DOHH2 (cell line): ENCODE results near the gene MEF2B.

Experiments used
- H3F3A ChIP-seq: fragments of 200-600 bp; sonication (generic), shearing (Covaris generic); 2 replicates; pipeline ENCODE4 v1.6.0; 2016; ENCODE audit warnings: antibody characterized with exemption, mild to moderate bottlenecking; ENCODE audit not compliant: control insufficient read depth, insufficient read depth
- H3K27ac ChIP-seq: fragments of 200-600 bp; sonication (generic); 2 replicates; pipeline ENCODE4 v1.5.1; 2014; ENCODE audit warnings: low read depth, mild to moderate bottlenecking, low read length, moderate library complexity
- H3K27me3 ChIP-seq: fragments of 200-600 bp; sonication (generic); 2 replicates; pipeline ENCODE4 v1.6.1; 2014; ENCODE audit warnings: mild to moderate bottlenecking, low read length, mixed read lengths; ENCODE audit not compliant: control insufficient read depth
- H3K36me3 ChIP-seq: fragments of 200-600 bp; sonication (generic); 2 replicates; pipeline ENCODE4 v1.6.1; 2014; ENCODE audit warnings: mild to moderate bottlenecking, low read length, moderate library complexity, mixed read lengths; ENCODE audit not compliant: control insufficient read depth
- H3K4me1 ChIP-seq: fragments of 200-600 bp; sonication (generic); 2 replicates; pipeline ENCODE4 v1.6.1; 2014; ENCODE audit warnings: mild to moderate bottlenecking, low read length, mixed read lengths; ENCODE audit not compliant: control insufficient read depth
- H3K4me2 ChIP-seq: fragments of 200-600 bp; sonication (generic); 2 replicates; pipeline ENCODE4 v1.6.0; 2014; ENCODE audit warnings: mild to moderate bottlenecking, low read length, moderate library complexity
- H3K4me3 ChIP-seq: fragments of 200-600 bp; sonication (generic); 2 replicates; pipeline ENCODE4 v1.5.1; 2014; ENCODE audit warnings: mild to moderate bottlenecking, low read length, mixed read lengths
- H3K79me2 ChIP-seq: fragments of 200-600 bp; sonication (generic); 2 replicates; pipeline ENCODE4 v1.6.1; 2014; ENCODE audit warnings: mild to moderate bottlenecking, low read length, mixed read lengths; ENCODE audit not compliant: control insufficient read depth
- H3K9me2 ChIP-seq: fragments of 200-600 bp; sonication (generic); replicated peaks from 2 replicates; pipeline ENCODE4 v1.6.1; 2014; ENCODE audit warnings: mild to moderate bottlenecking, low read length, mixed read lengths; ENCODE audit not compliant: control insufficient read depth
- H3K9me3 ChIP-seq: fragments of 200-600 bp; sonication (generic); 2 replicates; pipeline ENCODE4 v1.6.1; 2014; ENCODE audit warnings: antibody characterized with exemption, low read length, mixed read lengths; ENCODE audit not compliant: control insufficient read depth, insufficient read depth
- H4K20me1 ChIP-seq: fragments of 200-600 bp; sonication (generic); 2 replicates; pipeline ENCODE4 v1.6.0; 2014; ENCODE audit warnings: low read depth, mild to moderate bottlenecking, antibody characterized with exemption, low read length, moderate library complexity; ENCODE audit not compliant: control insufficient read depth, insufficient read depth
- CTCF ChIP-seq: fragments of 200-600 bp; sonication (generic); IDR thresholded peaks from one replicate; pipeline ENCODE4 v1.5.1; 2014; ENCODE audit warnings: antibody characterized with exemption, mild to moderate bottlenecking, low read depth, low read length; ENCODE audit not compliant: poor library complexity, severe bottlenecking
- EZH2phosphoT487 ChIP-seq: fragments of 200-600 bp; sonication (generic); IDR thresholded peaks from 2 replicates; pipeline ENCODE4 v1.6.1; 2017; ENCODE audit warnings: borderline replicate concordance, mild to moderate bottlenecking, antibody characterized with exemption, low read length, moderate library complexity, mixed read lengths

MEF2B gene

GRCh38 chr19:19213426-19214158, 43.5 kb upstream of the MEF2B start:
- TF ChIP-seq CTCF (no peak), EZH2phosphoT487 (no peak)
- H3K4me1 ChIP-seq = peaks cover 4% of the 10 kb centered on the region; the same call in 1 of the 2 replicates

GRCh38 chr19:19212916-19213315, 42.9 kb upstream of the MEF2B start:
- no peaks in the 10 kb centered on the region for H3K79me2 ChIP-seq
- no peak overlapping the region for H3K4me3 ChIP-seq
- H3K27ac ChIP-seq = no peak overlapping the region
- H3K27me3 ChIP-seq = peaks cover 11% of the 10 kb centered on the region
- no peaks in the 10 kb centered on the region for H3F3A ChIP-seq
- H3K9me3 ChIP-seq = no peaks in the 10 kb centered on the region
- H4K20me1 ChIP-seq = no peaks in the 10 kb centered on the region
- no peak for TF ChIP-seq EZH2phosphoT487
- no peak for TF ChIP-seq CTCF
- peaks cover 4% of the 10 kb centered on the region; the same call in 1 of the 2 replicates for H3K4me1 ChIP-seq
- H3K9me2 ChIP-seq = no peaks in the 10 kb centered on the region
- no peak overlapping the region for H3K4me2 ChIP-seq
- no peaks in the 10 kb centered on the region for H3K36me3 ChIP-seq

More at GRCh38 chr19:19213426-19214158, 43.5 kb upstream of the MEF2B start:
- Histone ChIP-seq H4K20me1 (no peaks in the 10 kb centered on the region), H3K36me3 (no peaks in the 10 kb centered on the region), H3K9me2 (no peaks in the 10 kb centered on the region), H3K4me2 (no peak overlapping the region), H3K27me3 (peaks cover 11% of the 10 kb centered on the region), H3F3A (no peaks in the 10 kb centered on the region), H3K9me3 (no peaks in the 10 kb centered on the region), H3K79me2 (no peaks in the 10 kb centered on the region), H3K27ac (no peak overlapping the region), H3K4me3 (no peak overlapping the region)

- Histone ChIP-seq H3K9me3 (no peaks in the 10 kb centered on the region), H3K4me1 (peaks cover 1% of the 10 kb centered on the region), H3K9me2 (no peaks in the 10 kb centered on the region), H3F3A (no peaks in the 10 kb centered on the region), H3K36me3 (no peaks in the 10 kb centered on the region), H3K4me2 (no peak within 1 kb of the TSS), H3K4me3 (no peak within 1 kb of the TSS), H3K27ac (no peak within 1 kb of the TSS), H3K27me3 (peaks cover 11% of the 10 kb centered on the region), H4K20me1 (no peaks in the 10 kb centered on the region), H3K79me2 (no peaks in the 10 kb centered on the region)
- TF ChIP-seq EZH2phosphoT487 (no peak), CTCF (no peak)
These were observed 41.7 kb upstream of the MEF2B start, which contains the start of gene NCAN for GRCh38 chr19:19211499-19212420. Gene NCAN (plus strand): TSS chr19:19211958. CDS start chr19:19216954, 4,996 bp downstream.
